ENCODE data around the gene RXRB. TPM values are rescaled to one million over a fixed set of nuclear protein-coding genes. Genes with fewer than 3 reads are reported as not detected.

The RXRB gene
- total and polyA plus RNA-seq, 2 donors (not counting 1 experiment from before 2014, with no cell fraction given): 88.3 to 99.9 TPM

- peak within 1 kb of the TSS; percentile 67 for H3K9ac ChIP-seq (ENCODE audit: low read length)
- CTCF ChIA-PET: interaction anchor here (1.0 kb wide), 1 partner anchor 71 kb away, joined by 3 read pairs; no protein-coding TSS in a partner anchor
- H4K20me1 ChIP-seq (ENCODE audit: control insufficient read depth, insufficient read depth, low read length, poor library complexity, severe bottlenecking): peaks cover 2% of the 10 kb centered on the region
- peaks cover 0 to 32% of the 10 kb centered on the region in 2 experiments for H3K36me3 ChIP-seq (replicated peaks in 1 of 2; ENCODE audit: control extremely low read depth in 1 of 2, control insufficient read depth in 1 of 2, extremely low read depth in 1 of 2, insufficient read depth in 2 of 2, low read length in 1 of 2)
- H3K27me3 Mint-ChIP-seq: peaks cover 30% of the 10 kb centered on the region
- intact Hi-C loops (cut with micrococcal nuclease): loop anchor here (2.0 kb wide), 1 partner anchor 17 kb away; the partner anchor contains the start of gene RING1
- H3K9me3 Mint-ChIP-seq (ENCODE audit: insufficient read depth): no peaks in the 10 kb centered on the region
- ATAC-seq (ENCODE audit: low read depth) (peak; percentile 48), DNase-seq (peak; percentile 53)
- peaks cover 18 to 21% of the 10 kb centered on the region in 2 donors for H3K4me1 ChIP-seq (ENCODE audit: control insufficient read depth in 2 of 2, insufficient read depth in 2 of 2, low read length in 2 of 2)
- peaks cover 0 to 8% (median 0%) of the 10 kb centered on the region in 3 donors for H3K9me3 ChIP-seq (ENCODE audit: control extremely low read depth in 1 of 3, control insufficient read depth in 2 of 3, insufficient read depth in 1 of 3, low read length in 2 of 3)
- POLR2A ChIA-PET: interaction anchor here (1.0 kb wide), 1 partner anchor 8 kb away, joined by 4 read pairs; the partner anchor contains the start of genes RXRB and SLC39A7
- TF ChIP-seq EZH2 (IDR thresholded peaks at IDR 0.05; ENCODE audit: borderline replicate concordance, insufficient read depth, low read depth, low read length, poor library complexity, severe bottlenecking) (no peak), CTCF (IDR thresholded peaks at IDR 0.05) (no peak)
- 11% methylated on average over 24 of the region's 35 CpGs for WGBS (ENCODE audit: insufficient coverage)
- H3K4me1 Mint-ChIP-seq: peaks cover 25% of the 10 kb centered on the region
- H2AFZ ChIP-seq (ENCODE audit: insufficient read depth, low read depth, low read length, poor library complexity, severe bottlenecking): peak within 1 kb of the TSS; percentile 60
- peaks cover 1% of the 10 kb centered on the region for H3K79me2 ChIP-seq (ENCODE audit: control insufficient read depth, insufficient read depth, low read length)
- H3K4me3 ChIP-seq (ENCODE audit: control extremely low read depth in 1 of 5, extremely low read depth in 1 of 5, insufficient read depth in 1 of 5, low read depth in 2 of 5, low read length in 4 of 5): peak within 1 kb of the TSS in 4 of 5 experiments; percentile 40 to 60 (median 50)
- peaks cover 0 to 42% (median 16%) of the 10 kb centered on the region in 4 experiments for H3K27me3 ChIP-seq (replicated peaks in 1 of 4; ENCODE audit: control extremely low read depth in 1 of 4, control insufficient read depth in 3 of 4, insufficient read depth in 4 of 4, low read length in 3 of 4)
- peak within 1 kb of the TSS; percentile 53 for H3K27ac Mint-ChIP-seq
- H3K4me3 Mint-ChIP-seq: peak within 1 kb of the TSS; percentile 90
- peak within 1 kb of the TSS; percentile 98 for H3K4me2 ChIP-seq (replicated peaks; ENCODE audit: low read depth, low read length, poor library complexity, severe bottlenecking)
- no peak within 1 kb of the TSS for H3K27ac ChIP-seq (ENCODE audit: low read length in 2 of 2)
Observed at GRCh38 chr6:33192105-33192646, 8.3 kb downstream of the RXRB start, which contains the start of gene COL11A2. Gene COL11A2, minus strand, starts transcription at chr6:33192467. Its CDS starts 227 bp downstream, at chr6:33192240.

Data from B cell (primary cell).